KMS-11 (cell line): ENCODE measurements around the gene FHOD3.
"Not testable (repeated sequence)": the region's sequence is repeated elsewhere in the genome, so short reads cannot be mapped to it uniquely, and the experiment has no call there.

ENCODE experiments used
- H2AFZ ChIP-seq: fragments of 200-600 bp; sonication (generic); 2 replicates; pipeline ENCODE4 v1.6.1; 2016; ENCODE audit warnings: antibody characterized with exemption, mixed run types, low read depth
- H3K27ac ChIP-seq: fragments of 200-600 bp; sonication (generic); 2 replicates; pipeline ENCODE4 v1.6.1; 2016; ENCODE audit warnings: mild to moderate bottlenecking, mixed run types
- H3K27me3 ChIP-seq: fragments of 200-600 bp; sonication (generic); 2 replicates; pipeline ENCODE4 v1.6.1; 2017; ENCODE audit warnings: mild to moderate bottlenecking, low read depth, mixed run types, moderate library complexity; ENCODE audit not compliant: insufficient read depth
- H3K36me3 ChIP-seq: fragments of 200-600 bp; sonication (generic); 2 replicates; pipeline ENCODE4 v1.6.1; 2017; ENCODE audit warnings: mild to moderate bottlenecking, mixed run types; ENCODE audit not compliant: insufficient read depth
- H3K4me1 ChIP-seq: fragments of 200-600 bp; sonication (generic); 2 replicates; pipeline ENCODE4 v1.6.1; 2016; ENCODE audit warnings: mild to moderate bottlenecking, low read depth, mixed run types; ENCODE audit not compliant: poor library complexity, severe bottlenecking
- H3K4me2 ChIP-seq: fragments of 200-600 bp; sonication (generic); 2 replicates; pipeline ENCODE4 v1.7.0; 2016; ENCODE audit warnings: mild to moderate bottlenecking, mixed run types
- H3K4me3 ChIP-seq: fragments of 200-600 bp; sonication (generic); IDR thresholded peaks from 2 replicates; pipeline ENCODE4 v1.6.1; 2017; ENCODE audit warnings: low read depth, low read length, mixed read lengths; ENCODE audit not compliant: insufficient read depth
- H3K79me2 ChIP-seq: fragments of 200-600 bp; sonication (generic); 2 replicates; pipeline ENCODE4 v1.6.1; 2016; ENCODE audit warnings: low read depth, mixed run types; ENCODE audit not compliant: insufficient read depth
- H3K9ac ChIP-seq: fragments of 200-600 bp; sonication (generic); 2 replicates; pipeline ENCODE4 v1.6.1; 2016; ENCODE audit warnings: mild to moderate bottlenecking, mixed run types
- H4K20me1 ChIP-seq: fragments of 200-600 bp; sonication (generic); 2 replicates; pipeline ENCODE4 v1.6.1; 2016; ENCODE audit warnings: mild to moderate bottlenecking, mixed run types; ENCODE audit not compliant: insufficient read depth
- CTCF ChIP-seq: fragments of 200-600 bp; sonication (generic); conservative IDR thresholded peaks from 2 replicates; pipeline ENCODE4 v1.6.1; 2017; ENCODE audit warnings: low read depth, mild to moderate bottlenecking, antibody characterized with exemption, low read length, moderate library complexity, mixed read lengths

Gene FHOD3

GRCh38 chr18:36354989-36355388, 57.5 kb downstream of the FHOD3 start:
- Histone ChIP-seq H2AFZ (no peak overlapping the region), H3K36me3 (no peaks in the 10 kb centered on the region), H3K9ac (no peak overlapping the region), H3K27me3 (no peaks in the 10 kb centered on the region), H4K20me1 (no peaks in the 10 kb centered on the region), H3K4me3 (no peak overlapping the region), H3K79me2 (no peaks in the 10 kb centered on the region), H3K27ac (no peak overlapping the region), H3K4me1 (peaks cover 12% of the 10 kb centered on the region), H3K4me2 (no peak overlapping the region)
- TF ChIP-seq CTCF, result no peak

- H4K20me1 ChIP-seq, result no peaks in the 10 kb centered on the region
- TF ChIP-seq CTCF, result no peak
- H3K79me2 ChIP-seq, result no peaks in the 10 kb centered on the region
- no peak overlapping the region for H2AFZ ChIP-seq
- H3K36me3 ChIP-seq, result no peaks in the 10 kb centered on the region
- H3K4me2 ChIP-seq, result no peak overlapping the region
- no peak overlapping the region for H3K4me3 ChIP-seq
- H3K9ac ChIP-seq, result no peak overlapping the region
- H3K27ac ChIP-seq, result no peak overlapping the region
- H3K27me3 ChIP-seq, result no peaks in the 10 kb centered on the region
- H3K4me1 ChIP-seq, result peaks cover 18% of the 10 kb centered on the region
Measured at GRCh38 chr18:36355511-36355910, 58.0 kb downstream of the FHOD3 start.

- H3K27me3 ChIP-seq, H3K4me3 ChIP-seq, H2AFZ ChIP-seq, H3K36me3 ChIP-seq, H3K27ac ChIP-seq, H4K20me1 ChIP-seq, H3K4me2 ChIP-seq, H3K79me2 ChIP-seq, H3K9ac ChIP-seq: not testable (repeated sequence)
- H3K4me1 ChIP-seq, result peaks cover 30% of the 10 kb centered on the region
Measured at GRCh38 chr18:36356741-36357140, 59.2 kb downstream of the FHOD3 start.

GRCh38 chr18:36358141-36358540, 60.6 kb downstream of the FHOD3 start:
- Histone ChIP-seq H3K27me3 (no peaks in the 10 kb centered on the region), H4K20me1 (no peaks in the 10 kb centered on the region), H3K36me3 (no peaks in the 10 kb centered on the region), H3K27ac (no peak overlapping the region), H3K4me3 (no peak overlapping the region), H3K79me2 (no peaks in the 10 kb centered on the region), H3K4me2 (no peak overlapping the region), H3K9ac (no peak overlapping the region), H3K4me1 (peaks cover 44% of the 10 kb centered on the region), H2AFZ (no peak overlapping the region)
- no peak for TF ChIP-seq CTCF

GRCh38 chr18:36360256-36360909, 62.9 kb downstream of the FHOD3 start:
- no peak overlapping the region for H3K4me3 ChIP-seq
- peaks cover 48% of the 10 kb centered on the region for H3K4me1 ChIP-seq
- no peak for TF ChIP-seq CTCF
- no peaks in the 10 kb centered on the region for H4K20me1 ChIP-seq
- peak overlapping the region; percentile 96 for H3K4me2 ChIP-seq
- peak overlapping the region; percentile 88 for H3K27ac ChIP-seq
- H3K9ac ChIP-seq, result no peak overlapping the region; the same call in 1 of the 2 replicates
- no peak overlapping the region for H2AFZ ChIP-seq
- H3K27me3 ChIP-seq, result no peaks in the 10 kb centered on the region
- no peaks in the 10 kb centered on the region for H3K79me2 ChIP-seq
- no peaks in the 10 kb centered on the region for H3K36me3 ChIP-seq
